IPS-15b (cell line): ENCODE results near the gene DIP2A.
A peak's percentile ranks its signal among the peaks of the same experiment; 100 is the strongest.
"Not testable (repeated sequence)": the region's sequence is repeated elsewhere in the genome, so short reads cannot be mapped to it uniquely, and the experiment has no call there.

Experiments used
- H3K27me3 ChIP-seq: one replicate; pipeline ENCODE4 v1.6.1; 2013; ENCODE audit warnings: low read length; ENCODE audit not compliant: control insufficient read depth, insufficient read depth
- H3K36me3 ChIP-seq: one replicate; pipeline ENCODE4 v1.6.1; 2013; ENCODE audit warnings: low read length; ENCODE audit not compliant: control insufficient read depth, insufficient read depth
- H3K4me1 ChIP-seq: one replicate; pipeline ENCODE4 v1.6.1; 2013; ENCODE audit warnings: mild to moderate bottlenecking, low read length; ENCODE audit not compliant: control insufficient read depth, insufficient read depth
- H3K4me3 ChIP-seq: one replicate; pipeline ENCODE4 v1.5.1; 2013; ENCODE audit warnings: low read depth, low read length
- H3K9ac ChIP-seq: one replicate; pipeline ENCODE4 v1.6.1; 2013; ENCODE audit warnings: low read depth, mild to moderate bottlenecking, low read length
- H3K9me3 ChIP-seq: one replicate; pipeline ENCODE4 v1.6.1; 2013; ENCODE audit warnings: mild to moderate bottlenecking, low read length; ENCODE audit not compliant: control insufficient read depth, insufficient read depth

Gene DIP2A

GRCh38 chr21:46455575-46456385, 2.9 kb upstream of the DIP2A start:
- Histone ChIP-seq H3K36me3 (peaks cover 3% of the 10 kb centered on the region), H3K27me3 (no peaks in the 10 kb centered on the region), H3K9ac (no peak overlapping the region), H3K4me3 (no peak overlapping the region), H3K9me3 (no peaks in the 10 kb centered on the region), H3K4me1 (peaks cover 5% of the 10 kb centered on the region)

DNA sequence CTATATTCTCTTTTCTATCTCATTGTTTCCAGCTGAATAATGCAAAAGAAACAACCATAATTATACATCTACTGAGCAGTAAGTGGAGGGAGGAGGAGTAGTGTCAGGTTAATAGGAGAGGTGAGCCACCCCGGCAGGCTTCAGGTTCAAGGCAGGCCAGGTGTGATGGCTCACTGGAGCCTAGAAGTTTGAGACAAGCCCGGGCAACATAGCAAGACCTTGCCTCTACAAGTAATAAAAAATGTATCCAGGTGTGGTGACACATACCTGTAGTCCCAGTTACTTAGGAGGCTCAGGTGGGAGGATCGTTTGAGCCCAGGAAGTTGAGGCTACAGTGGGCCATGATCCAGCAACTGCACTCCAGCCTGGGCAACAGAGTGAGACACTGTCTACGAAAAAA, 1.9 kb upstream of the DIP2A start:
- no peak overlapping the region for H3K9ac ChIP-seq
- no peaks in the 10 kb centered on the region for H3K9me3 ChIP-seq
- H3K27me3 ChIP-seq, result no peaks in the 10 kb centered on the region
- peaks cover 5% of the 10 kb centered on the region for H3K4me1 ChIP-seq
- H3K36me3 ChIP-seq, result peaks cover 3% of the 10 kb centered on the region
- no peak overlapping the region for H3K4me3 ChIP-seq

DNA sequence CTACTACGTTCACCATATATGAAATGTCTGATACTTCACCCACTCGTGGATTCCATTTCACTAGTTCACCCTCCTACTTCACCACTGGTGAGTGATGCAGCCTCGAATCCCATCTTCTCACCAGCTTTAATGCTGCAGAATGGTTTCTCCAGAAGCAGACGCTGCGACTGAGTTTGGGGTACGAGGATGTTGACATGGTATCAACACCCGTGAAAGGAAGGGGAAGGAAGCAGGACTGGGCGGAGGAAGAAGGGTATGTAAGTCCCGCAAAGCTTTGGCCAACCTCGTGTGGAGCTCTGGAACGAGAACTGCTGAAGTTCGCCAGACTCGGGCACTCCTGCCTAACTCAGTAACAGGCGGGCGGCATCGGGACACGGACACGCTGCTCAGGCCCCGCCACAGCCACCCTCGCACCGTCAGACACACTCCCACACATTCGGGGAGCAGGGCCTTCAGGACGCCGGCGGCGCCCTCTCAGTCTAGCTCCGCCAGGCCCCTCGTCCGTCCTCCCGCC, 833 bp upstream of the DIP2A start:
- H3K27me3 ChIP-seq, result no peaks in the 10 kb centered on the region
- peak overlapping the region; percentile 91 for H3K9ac ChIP-seq
- H3K4me1 ChIP-seq, result peaks cover 5% of the 10 kb centered on the region
- peaks cover 3% of the 10 kb centered on the region for H3K36me3 ChIP-seq
- no peaks in the 10 kb centered on the region for H3K9me3 ChIP-seq
- H3K4me3 ChIP-seq, result peak overlapping the region; percentile 82

DNA sequence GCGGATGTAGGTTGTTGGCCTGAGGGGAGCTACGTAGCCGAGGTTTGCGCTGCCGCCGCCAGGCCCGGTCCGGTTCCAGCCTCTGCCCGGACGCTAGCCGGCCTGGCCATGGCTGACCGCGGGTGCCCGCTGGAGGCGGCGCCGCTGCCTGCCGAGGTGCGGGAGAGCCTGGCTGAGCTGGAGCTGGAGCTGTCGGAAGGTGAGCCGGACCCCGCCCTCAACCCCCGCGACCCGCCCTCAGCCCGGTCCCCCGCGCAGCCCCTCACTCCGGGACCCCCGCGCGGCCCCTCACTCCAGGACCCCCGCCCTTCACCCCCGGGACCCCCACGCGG, 299 bp downstream of the DIP2A start:
- H3K4me3 ChIP-seq, result peak overlapping the region; percentile 75
- peaks cover 7% of the 10 kb centered on the region for H3K36me3 ChIP-seq
- no peaks in the 10 kb centered on the region for H3K9me3 ChIP-seq
- no peak overlapping the region for H3K9ac ChIP-seq
- no peaks in the 10 kb centered on the region for H3K27me3 ChIP-seq
- peaks cover 5% of the 10 kb centered on the region for H3K4me1 ChIP-seq

GRCh38 chr21:46459356-46460112, 843 bp downstream of the DIP2A start:
- no peaks in the 10 kb centered on the region for H3K9me3 ChIP-seq
- peak overlapping the region; percentile 75 for H3K4me3 ChIP-seq
- peaks cover 5% of the 10 kb centered on the region for H3K4me1 ChIP-seq
- peak overlapping the region; percentile 65 for H3K9ac ChIP-seq
- H3K27me3 ChIP-seq, result no peaks in the 10 kb centered on the region
- peaks cover 7% of the 10 kb centered on the region for H3K36me3 ChIP-seq

GRCh38 chr21:46461909-46462308, 3.2 kb downstream of the DIP2A start:
- Histone ChIP-seq H3K4me3 (no peak overlapping the region), H3K36me3 (peaks cover 7% of the 10 kb centered on the region), H3K9me3 (no peaks in the 10 kb centered on the region), H3K4me1 (peaks cover 5% of the 10 kb centered on the region), H3K9ac (no peak overlapping the region), H3K27me3 (no peaks in the 10 kb centered on the region)

DNA sequence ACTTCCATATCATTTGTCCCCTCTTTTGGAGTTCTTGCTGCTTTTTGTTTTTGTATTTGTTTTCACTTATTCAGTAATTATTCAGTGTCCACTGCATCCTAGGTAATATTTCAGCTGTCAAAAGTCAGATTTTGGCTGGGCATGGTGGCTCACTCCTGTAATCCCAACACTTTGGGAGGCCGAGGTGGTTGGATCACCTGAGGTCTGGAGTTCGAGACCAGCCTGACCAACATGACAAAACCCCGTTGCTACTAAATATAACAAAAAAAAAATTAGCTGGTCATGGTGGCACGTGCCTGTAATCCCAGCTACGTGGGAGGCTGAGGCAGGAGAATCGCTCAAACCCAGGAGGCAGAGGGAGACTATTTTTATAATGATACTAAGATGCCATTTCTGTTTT, 6.5 kb downstream of the DIP2A start:
- H3K4me1 ChIP-seq, H3K4me3 ChIP-seq, H3K36me3 ChIP-seq, H3K27me3 ChIP-seq, H3K9ac ChIP-seq, H3K9me3 ChIP-seq: not testable (repeated sequence)

DNA sequence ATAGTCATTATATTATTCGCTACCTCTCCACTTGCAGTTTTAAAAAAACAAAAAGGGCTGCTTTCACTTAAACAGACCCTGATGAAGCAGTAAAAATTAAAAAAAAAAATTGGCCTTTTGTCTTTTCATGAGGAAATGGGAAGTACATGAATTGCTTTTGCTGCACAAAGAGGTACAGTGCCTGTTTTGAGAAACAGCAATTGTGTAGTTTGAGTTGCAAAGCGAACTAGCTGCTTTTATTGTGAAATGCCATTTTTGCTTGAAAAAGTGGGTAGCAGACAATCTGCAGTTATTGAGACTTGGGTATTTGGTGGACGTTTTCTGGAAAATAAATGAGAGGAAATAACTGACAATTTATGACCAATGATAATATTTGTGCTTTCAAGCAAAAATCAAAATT, 7.0 kb downstream of the DIP2A start:
- H3K4me1 ChIP-seq, result no peaks in the 10 kb centered on the region
- H3K27me3 ChIP-seq, result no peaks in the 10 kb centered on the region
- H3K9ac ChIP-seq, result no peak overlapping the region
- H3K9me3 ChIP-seq, result no peaks in the 10 kb centered on the region
- no peak overlapping the region for H3K4me3 ChIP-seq
- peaks cover 3% of the 10 kb centered on the region for H3K36me3 ChIP-seq

GRCh38 chr21:46468108-46468774, 9.6 kb downstream of the DIP2A start:
- Histone ChIP-seq H3K4me1 (no peaks in the 10 kb centered on the region), H3K36me3 (peaks cover under 1% of the 10 kb centered on the region), H3K9me3 (no peaks in the 10 kb centered on the region), H3K4me3 (no peak overlapping the region), H3K27me3 (no peaks in the 10 kb centered on the region), H3K9ac (no peak overlapping the region)

DNA sequence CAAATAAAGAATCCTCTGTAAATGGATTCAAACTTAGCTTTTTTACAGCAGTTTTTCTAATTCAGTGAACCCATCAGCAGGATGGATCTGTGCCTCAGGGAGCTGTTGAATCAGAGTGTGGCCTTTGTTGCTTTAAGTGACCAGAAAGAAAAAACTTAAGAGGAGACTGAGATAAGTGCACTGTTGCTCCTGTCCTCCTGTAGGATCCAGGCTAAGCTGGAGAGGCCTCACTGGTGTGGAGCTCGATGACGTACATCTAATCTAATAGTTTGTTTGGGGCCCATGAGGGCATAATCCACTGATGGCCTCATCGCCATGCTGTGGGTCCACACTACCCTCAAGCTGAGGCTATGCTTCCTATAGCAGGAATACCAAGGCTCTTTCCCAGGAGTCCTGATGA, 10.6 kb downstream of the DIP2A start:
- H3K4me1 ChIP-seq, result no peaks in the 10 kb centered on the region
- H3K9ac ChIP-seq, result no peak overlapping the region
- no peak overlapping the region for H3K4me3 ChIP-seq
- H3K9me3 ChIP-seq, result no peaks in the 10 kb centered on the region
- no peaks in the 10 kb centered on the region for H3K36me3 ChIP-seq
- no peaks in the 10 kb centered on the region for H3K27me3 ChIP-seq

DNA sequence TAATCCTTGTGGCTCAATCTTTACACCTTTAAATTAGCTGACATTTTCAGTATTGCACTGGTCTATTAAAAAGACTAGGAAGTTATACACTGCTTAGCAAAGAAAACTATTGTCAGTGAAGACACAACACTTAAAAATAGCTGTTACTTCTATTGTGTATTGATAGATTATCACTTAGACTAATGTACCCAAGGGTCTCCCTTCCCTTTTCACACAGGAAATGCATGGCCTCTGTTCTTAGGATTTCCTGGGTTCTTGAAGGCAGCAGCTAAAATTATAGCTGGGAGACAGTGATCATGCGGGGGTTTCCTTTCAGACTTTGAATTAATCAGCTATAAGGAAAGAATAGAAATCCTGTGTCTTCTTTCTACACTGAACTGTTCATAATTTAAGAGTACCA, 12.8 kb downstream of the DIP2A start:
- no peak overlapping the region for H3K9ac ChIP-seq
- no peaks in the 10 kb centered on the region for H3K27me3 ChIP-seq
- H3K9me3 ChIP-seq, result no peaks in the 10 kb centered on the region
- no peaks in the 10 kb centered on the region for H3K4me1 ChIP-seq
- H3K36me3 ChIP-seq, result no peaks in the 10 kb centered on the region
- no peak overlapping the region for H3K4me3 ChIP-seq
